Loucy (cell line): ENCODE results near the gene FBN1.

Source experiments
- H2AFZ ChIP-seq: fragments of 200-600 bp; sonication (generic); 2 replicates; pipeline ENCODE4 v1.6.0; 2016; ENCODE audit warnings: antibody characterized with exemption, mild to moderate bottlenecking, low read length, moderate library complexity
- H3F3A ChIP-seq: fragments of 200-600 bp; 2 replicates; pipeline ENCODE4 v1.6.0; 2016; ENCODE audit warnings: antibody characterized with exemption, low read depth, mild to moderate bottlenecking
- H3K27me3 ChIP-seq: fragments of 200-600 bp; sonication (generic); 2 replicates; pipeline ENCODE4 v1.6.1; 2014; ENCODE audit warnings: low read length, mild to moderate bottlenecking; ENCODE audit not compliant: insufficient read depth, poor library complexity, severe bottlenecking
- H3K36me3 ChIP-seq: fragments of 200-600 bp; sonication (generic); 2 replicates; pipeline ENCODE4 v1.6.1; 2016; ENCODE audit warnings: low read length; ENCODE audit not compliant: insufficient read depth
- H3K4me1 ChIP-seq: fragments of 200-600 bp; sonication (generic); 2 replicates; pipeline ENCODE4 v1.5.1; 2014; ENCODE audit warnings: low read length, mild to moderate bottlenecking; ENCODE audit not compliant: insufficient read depth, poor library complexity, severe bottlenecking
- H3K4me2 ChIP-seq: fragments of 200-600 bp; sonication (generic); 2 replicates; pipeline ENCODE4 v1.6.0; 2014; ENCODE audit warnings: antibody characterized with exemption, low read length, low read depth, mild to moderate bottlenecking; ENCODE audit not compliant: poor library complexity, severe bottlenecking
- H3K4me3 ChIP-seq: fragments of 200-600 bp; sonication (generic); 2 replicates; pipeline ENCODE4 v1.5.1; 2014; ENCODE audit warnings: low read length, mild to moderate bottlenecking, mixed read lengths; ENCODE audit not compliant: poor library complexity, severe bottlenecking
- H3K79me2 ChIP-seq: fragments of 200-600 bp; sonication (generic); 2 replicates; pipeline ENCODE4 v1.6.1; 2014; ENCODE audit warnings: low read length; ENCODE audit not compliant: insufficient read depth
- H3K9ac ChIP-seq: fragments of 200-600 bp; sonication (generic); 2 replicates; pipeline ENCODE4 v1.6.0; 2014; ENCODE audit warnings: mild to moderate bottlenecking, low read depth, low read length, moderate library complexity; ENCODE audit not compliant: poor library complexity, severe bottlenecking
- H3K9me2 ChIP-seq: fragments of 200-600 bp; sonication (generic); replicated peaks from 2 replicates; pipeline ENCODE4 v1.6.1; 2016; ENCODE audit warnings: low read depth, low read length, mixed read lengths
- H3K9me3 ChIP-seq: fragments of 200-600 bp; sonication (generic); 2 replicates; pipeline ENCODE4 v1.6.1; 2014; ENCODE audit warnings: mild to moderate bottlenecking, antibody characterized with exemption, low read length, low read depth; ENCODE audit not compliant: insufficient read depth
- H4K20me1 ChIP-seq: fragments of 200-600 bp; sonication (generic); 2 replicates; pipeline ENCODE4 v1.6.0; 2014; ENCODE audit warnings: antibody characterized with exemption, low read length, mild to moderate bottlenecking; ENCODE audit not compliant: insufficient read depth, poor library complexity, severe bottlenecking
- CTCF ChIP-seq: fragments of 200-600 bp; sonication (generic); conservative IDR thresholded peaks from 2 replicates; pipeline ENCODE4 v1.5.1; 2014; ENCODE audit warnings: mild to moderate bottlenecking, antibody characterized with exemption, low read length
- EZH2phosphoT487 ChIP-seq: fragments of 200-600 bp; IDR thresholded peaks from 2 replicates; pipeline ENCODE4 v1.6.1; 2018; ENCODE audit warnings: antibody characterized with exemption, mild to moderate bottlenecking, moderate library complexity, borderline replicate concordance

Gene FBN1

GRCh38 chr15:48624700-48625099 is 20.8 kb downstream of the FBN1 start:
- Histone ChIP-seq H3K36me3 (no peaks in the 10 kb centered on the region), H3K9me3 (no peaks in the 10 kb centered on the region), H3K27me3 (no peaks in the 10 kb centered on the region), H3K9ac (no peak overlapping the region), H3K9me2 (no peaks in the 10 kb centered on the region), H2AFZ (no peak overlapping the region), H4K20me1 (no peaks in the 10 kb centered on the region), H3K79me2 (no peaks in the 10 kb centered on the region), H3K4me3 (no peak overlapping the region), H3F3A (no peaks in the 10 kb centered on the region), H3K4me1 (no peaks in the 10 kb centered on the region), H3K4me2 (no peak overlapping the region)
- no peak for TF ChIP-seq EZH2phosphoT487

- Histone ChIP-seq H3K79me2 (no peaks in the 10 kb centered on the region), H3K27me3 (no peaks in the 10 kb centered on the region), H2AFZ (no peak overlapping the region), H4K20me1 (no peaks in the 10 kb centered on the region), H3K9me2 (no peaks in the 10 kb centered on the region), H3K4me2 (no peak overlapping the region), H3K9me3 (no peaks in the 10 kb centered on the region), H3K4me1 (no peaks in the 10 kb centered on the region), H3F3A (no peaks in the 10 kb centered on the region), H3K9ac (no peak overlapping the region), H3K36me3 (no peaks in the 10 kb centered on the region), H3K4me3 (no peak overlapping the region)
- TF ChIP-seq CTCF (no peak), EZH2phosphoT487 (no peak)
Observed at GRCh38 chr15:48623456-48623855, 22.1 kb downstream of the FBN1 start.

- H3K9me2 ChIP-seq, result no peaks in the 10 kb centered on the region
- H3K79me2 ChIP-seq, result no peaks in the 10 kb centered on the region
- H3K9me3 ChIP-seq, result no peaks in the 10 kb centered on the region
- H3K4me1 ChIP-seq, result no peaks in the 10 kb centered on the region
- H2AFZ ChIP-seq, result no peak overlapping the region
- no peaks in the 10 kb centered on the region for H3K36me3 ChIP-seq
- H3K9ac ChIP-seq, result no peak overlapping the region
- H3K4me2 ChIP-seq, result no peak overlapping the region
- H3F3A ChIP-seq, result no peaks in the 10 kb centered on the region
- H3K4me3 ChIP-seq, result no peak overlapping the region
- H3K27me3 ChIP-seq, result no peaks in the 10 kb centered on the region
- no peak for TF ChIP-seq CTCF
- TF ChIP-seq EZH2phosphoT487, result no peak
- H4K20me1 ChIP-seq, result no peaks in the 10 kb centered on the region
Observed at GRCh38 chr15:48622237-48622636, 23.3 kb downstream of the FBN1 start.

- H3K9ac ChIP-seq, result no peak overlapping the region
- H3K79me2 ChIP-seq, result no peaks in the 10 kb centered on the region
- H3F3A ChIP-seq, result no peaks in the 10 kb centered on the region
- H3K4me3 ChIP-seq, result no peak overlapping the region
- no peak overlapping the region for H2AFZ ChIP-seq
- H3K9me3 ChIP-seq, result no peaks in the 10 kb centered on the region
- H4K20me1 ChIP-seq, result no peaks in the 10 kb centered on the region
- no peaks in the 10 kb centered on the region for H3K4me1 ChIP-seq
- TF ChIP-seq CTCF (no peak), EZH2phosphoT487 (no peak)
- H3K4me2 ChIP-seq, result no peak overlapping the region
- no peaks in the 10 kb centered on the region for H3K36me3 ChIP-seq
- no peaks in the 10 kb centered on the region for H3K9me2 ChIP-seq
- no peaks in the 10 kb centered on the region for H3K27me3 ChIP-seq
Observed at GRCh38 chr15:48619446-48619845, 26.1 kb downstream of the FBN1 start.
